Epithelial cell of proximal tubule (primary cell): ENCODE data around the gene MRPS2. TPM values are rescaled to one million over a fixed set of nuclear protein-coding genes. Genes with fewer than 3 reads are reported as not detected.
"Not testable (repeated sequence)": the region's sequence is repeated elsewhere in the genome, so short reads cannot be mapped to it uniquely, and the experiment has no call there.

Experiments used
- DNase-seq: peaks from one replicate; pipeline ENCODE4 v3.0.0-alpha.2; 2011; ENCODE audit warnings: low read depth
- H3K4me3 ChIP-seq: 2 replicates; pipeline ENCODE4 v1.5.1; 2011; ENCODE audit warnings: low read depth, mild to moderate bottlenecking, low read length
- CTCF ChIP-seq: conservative IDR thresholded peaks from 2 replicates; pipeline ENCODE4 v1.5.1; 2012; ENCODE audit warnings: low read depth, mild to moderate bottlenecking, low read length
- total RNA-seq: library from RNA; depleted of rRNA; stranded (reverse); fragments of >200 nt; gene quantifications from 2 replicates; pipeline ENCODE4 v1.2.3, GENCODE V29; 2015

Gene MRPS2
- total RNA-seq, 1 donor from 2014 or later = 68.1 TPM

GRCh38 chr9:135524130-135524861 lies 23.8 kb downstream of the MRPS2 start:
- no peak for DNase-seq
- no peak overlapping the region for H3K4me3 ChIP-seq
- no peak for TF ChIP-seq CTCF

GRCh38 chr9:135525241-135526088 lies 25.0 kb downstream of the MRPS2 start:
- TF ChIP-seq CTCF = no peak
- no peak overlapping the region for H3K4me3 ChIP-seq
- DNase-seq = no peak

GRCh38 chr9:135526089-135526729 lies 25.7 kb downstream of the MRPS2 start:
- no peak overlapping the region for H3K4me3 ChIP-seq
- no peak for TF ChIP-seq CTCF
- no peak for DNase-seq

- no peak for DNase-seq
- no peak overlapping the region for H3K4me3 ChIP-seq
- no peak for TF ChIP-seq CTCF
Measured at GRCh38 chr9:135526730-135527571, 26.5 kb downstream of the MRPS2 start.

- DNase-seq, H3K4me3 ChIP-seq: not testable (repeated sequence)
Measured at GRCh38 chr9:135528842-135529435, 28.5 kb downstream of the MRPS2 start.

- TF ChIP-seq CTCF = no peak
- no peak for DNase-seq
Measured at GRCh38 chr9:135530146-135530545, 29.7 kb downstream of the MRPS2 start.

More at GRCh38 chr9:135530146-135530545, 29.7 kb downstream of the MRPS2 start:
- no peak overlapping the region for H3K4me3 ChIP-seq
